Stimulated activated CD4-positive, alpha-beta T cell treated with anti-CD3 and anti-CD28 coated beads, Interleukin-4, amount 100 ng/mL, for 24 hours (primary cell): Measurements from ENCODE around the gene CCDC83.
"Not testable (repeated sequence)": the region's sequence is repeated elsewhere in the genome, so short reads cannot be mapped to it uniquely, and the experiment has no call there.

Experiments used
- DNase-seq: peaks from one replicate; pipeline ENCODE4 v3.0.0-alpha.2; 2020

The CCDC83 gene

GRCh38 chr11:85840932-85841331, 14.3 kb upstream of the CCDC83 start:
- not testable (repeated sequence) for DNase-seq

GRCh38 chr11:85843929-85844328, 11.3 kb upstream of the CCDC83 start:
- DNase-seq = no peak

- no peak for DNase-seq
Observed at GRCh38 chr11:85844439-85845123, 10.6 kb upstream of the CCDC83 start.

GRCh38 chr11:85845124-85845631, 10.0 kb upstream of the CCDC83 start:
- DNase-seq = no peak

- DNase-seq = no peak
Observed at GRCh38 chr11:85847436-85847835, 7.7 kb upstream of the CCDC83 start.

GRCh38 chr11:85848006-85848405, 7.2 kb upstream of the CCDC83 start:
- DNase-seq = no peak

GRCh38 chr11:85848556-85848955, 6.6 kb upstream of the CCDC83 start:
- DNase-seq = no peak

GRCh38 chr11:85852754-85853153, 2.4 kb upstream of the CCDC83 start:
- not testable (repeated sequence) for DNase-seq

- DNase-seq = not testable (repeated sequence)
Observed at GRCh38 chr11:85853541-85853940, 1.6 kb upstream of the CCDC83 start.

GRCh38 chr11:85854212-85854556, 999 bp upstream of the CCDC83 start:
- DNase-seq = no peak

GRCh38 chr11:85854557-85855340, 434 bp upstream of the CCDC83 start:
- DNase-seq = peak; percentile 89

GRCh38 chr11:85857098-85857497, 1.9 kb downstream of the CCDC83 start:
- DNase-seq = no peak

- DNase-seq = not testable (repeated sequence)
Observed at GRCh38 chr11:85859541-85859940, 4.4 kb downstream of the CCDC83 start.

- no peak for DNase-seq
Observed at GRCh38 chr11:85863855-85864254, 8.7 kb downstream of the CCDC83 start.

GRCh38 chr11:85866137-85866827, 11.1 kb downstream of the CCDC83 start:
- DNase-seq = no peak

- no peak for DNase-seq
Observed at GRCh38 chr11:85867751-85868150, 12.6 kb downstream of the CCDC83 start.

GRCh38 chr11:85869781-85870180, 14.6 kb downstream of the CCDC83 start:
- DNase-seq = no peak

- DNase-seq = no peak
Observed at GRCh38 chr11:85874265-85874664, 19.1 kb downstream of the CCDC83 start.

GRCh38 chr11:85875505-85875904, 20.3 kb downstream of the CCDC83 start:
- DNase-seq = no peak

- no peak for DNase-seq
Observed at GRCh38 chr11:85884581-85885021, 29.4 kb downstream of the CCDC83 start.

- DNase-seq = no peak
Observed at GRCh38 chr11:85886089-85887056, 31.2 kb downstream of the CCDC83 start.

- no peak for DNase-seq
Observed at GRCh38 chr11:85889108-85889507, 33.9 kb downstream of the CCDC83 start.
